Panc1 (cell line): ENCODE measurements around the gene C2.

Source experiments
- CTCF ChIP-seq: fragments of 450-650 bp; IDR thresholded peaks from 2 replicates; pipeline ENCODE4 v1.5.1; 2017; ENCODE audit warnings: mild to moderate bottlenecking
- POLR2AphosphoS5 ChIP-seq: IDR thresholded peaks from 2 replicates; pipeline ENCODE4 v1.6.1; 2012; ENCODE audit warnings: mild to moderate bottlenecking, low read depth, low read length, moderate library complexity
- REST ChIP-seq, 2 experiments: IDR thresholded peaks; 2 replicates each; pipeline ENCODE4 v1.6.1; 2011 to 2012; ENCODE audit warnings: low read depth in 2 of 2, control low read depth in 1 of 2, low read length in 1 of 2, mild to moderate bottlenecking in 1 of 2, moderate library complexity in 1 of 2; ENCODE audit not compliant: insufficient read depth in 1 of 2
- SIN3A ChIP-seq: IDR thresholded peaks from 2 replicates; pipeline ENCODE4 v1.6.1; 2012; ENCODE audit warnings: low read depth, mild to moderate bottlenecking, low read length, moderate library complexity, borderline replicate concordance; ENCODE audit not compliant: insufficient read depth

- TF ChIP-seq CTCF (no peak), REST (IDR thresholded peaks at IDR 0.05; ENCODE audit: insufficient read depth in 1 of 2, low read depth in 2 of 2, low read length in 1 of 2) (no peak), SIN3A (no peak), POLR2AphosphoS5 (no peak)
Observed at GRCh38 chr6:31900917-31901414, 26.6 kb upstream of the C2 start.
